ENCODE results near the gene PRDM16. TPM values are rescaled to one million over a fixed set of nuclear protein-coding genes. Genes with fewer than 3 reads are reported as not detected.

The PRDM16 gene
- total and polyA plus RNA-seq, 2 of the 8 experiments (the other 6 are each of a cell fraction or from before 2014, with no cell fraction given), result 0.39 to 0.43 TPM

DNA sequence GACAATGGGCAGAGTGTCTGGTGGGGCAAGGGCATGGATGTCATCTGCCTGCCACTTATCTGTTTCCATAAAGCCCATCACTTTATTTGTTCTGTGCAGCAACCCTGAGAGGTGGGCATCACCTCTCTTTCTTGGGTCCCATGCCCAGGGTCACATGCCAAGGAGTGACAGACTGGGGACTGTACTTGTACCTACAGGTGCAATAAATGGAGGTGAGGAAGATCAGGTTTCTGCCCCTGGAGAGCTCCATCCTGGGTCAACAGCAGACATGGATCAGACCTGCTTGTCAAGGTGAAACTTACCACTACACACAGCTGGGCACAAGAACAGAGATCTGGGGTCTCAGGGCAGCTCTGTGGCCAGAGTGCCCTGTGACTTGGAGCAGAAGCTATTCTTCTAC lies 18.4 kb upstream of the PRDM16 start:
- Histone ChIP-seq H2BK15ac (ENCODE audit: low read length) (no peak overlapping the region), H4K91ac (replicated peaks; ENCODE audit: insufficient read length, low read length) (no peak overlapping the region), H3K36me3 (ENCODE audit: control insufficient read depth in 2 of 4, insufficient read depth in 4 of 4, low read length in 3 of 4) (no peaks in the 10 kb centered on the region), H3K27me3 (replicated peaks in 1 of 4; ENCODE audit: control insufficient read depth in 3 of 4, extremely low read depth in 1 of 4, insufficient read depth in 3 of 4, low read length in 3 of 4) (no peaks in the 10 kb centered on the region), H3K9me3 (ENCODE audit: insufficient read depth in 2 of 2, low read depth in 1 of 2, low read length in 1 of 2) (peaks cover 39 to 64% of the 10 kb centered on the region in 2 experiments), H3K14ac (ENCODE audit: insufficient read length) (no peak overlapping the region), H3K23me2 (ENCODE audit: low read depth, low read length) (peaks cover 14% of the 10 kb centered on the region; the same call in 1 of the 2 replicates), H3K4me3 (ENCODE audit: extremely low read depth in 1 of 4, insufficient read depth in 2 of 4, low read depth in 3 of 4, low read length in 4 of 4) (no peak overlapping the region), H2BK12ac (ENCODE audit: low read depth, low read length) (no peak overlapping the region), H3K18ac (ENCODE audit: extremely low read depth, low read length) (no peak overlapping the region), H3K23ac (ENCODE audit: insufficient read length) (no peak overlapping the region), H2BK20ac (ENCODE audit: low read length) (no peak overlapping the region), H4K5ac (ENCODE audit: insufficient read length, low read depth, low read length) (no peak overlapping the region), H3K27ac (ENCODE audit: low read depth, low read length) (no peak overlapping the region), H3K4me1 (replicated peaks in 1 of 4; ENCODE audit: control insufficient read depth in 3 of 4, insufficient read depth in 4 of 4, low read length in 3 of 4) (no peaks in the 10 kb centered on the region), H4K8ac (ENCODE audit: extremely low read depth, insufficient read depth, low read length) (no peak overlapping the region), H3K4ac (replicated peaks; ENCODE audit: insufficient read length, low read depth, low read length) (no peak overlapping the region), H4K20me1 (replicated peaks in 1 of 2; ENCODE audit: control insufficient read depth in 1 of 2, insufficient read depth in 2 of 2, low read length in 2 of 2) (peaks cover 0 to 6% of the 10 kb centered on the region in 2 experiments), H2AFZ (ENCODE audit: low read length) (no peak overlapping the region), H3K4me2 (ENCODE audit: insufficient read depth in 1 of 2, low read depth in 2 of 2, low read length in 2 of 2) (no peak overlapping the region), H3K9ac (replicated peaks in 1 of 4; ENCODE audit: extremely low read depth in 1 of 4, low read depth in 3 of 4, low read length in 3 of 4) (no peak overlapping the region), H3K79me2 (ENCODE audit: control insufficient read depth in 1 of 2, insufficient read depth in 2 of 2, low read length in 2 of 2) (no peaks in the 10 kb centered on the region), H3K56ac (replicated peaks; ENCODE audit: insufficient read length, low read depth, low read length) (no peak overlapping the region), H2BK5ac (ENCODE audit: low read depth, low read length) (no peak overlapping the region), H2BK120ac (replicated peaks; ENCODE audit: low read depth, low read length) (no peak overlapping the region), H2AK5ac (ENCODE audit: low read depth, low read length) (no peak overlapping the region), H3K79me1 (ENCODE audit: low read depth, low read length) (no peaks in the 10 kb centered on the region)
- CTCF ChIA-PET (ENCODE audit: partially characterized antibody), result no interaction called here
- FAIRE-seq (no peak), DNase-seq (ENCODE audit: low read depth in 1 of 2, low spot score in 2 of 2) (no peak)
- TF ChIP-seq GTF2F1 (IDR thresholded peaks at IDR 0.05; ENCODE audit: borderline replicate concordance, low read depth, low read length) (no peak), BCL11A (IDR thresholded peaks at IDR 0.05; ENCODE audit: low read depth in 2 of 2, low read length in 2 of 2) (no peak)
- POLR2A ChIA-PET (ENCODE audit: partially characterized antibody), result no interaction called here

Data from H1 (cell line).